ENCODE results near the gene PLEKHO2.

Gene PLEKHO2

GRCh38 chr15:64856429-64857145 lies 14.9 kb downstream of the PLEKHO2 start:
- Histone ChIP-seq H3K79me2 (ENCODE audit: insufficient read depth, low read length) (no peaks in the 10 kb centered on the region), H3K4me3 (ENCODE audit: insufficient read depth, low read length, poor library complexity, severe bottlenecking) (no peak overlapping the region), H3K27me3 (ENCODE audit: low read length) (no peaks in the 10 kb centered on the region), H3K9me3 (ENCODE audit: insufficient read depth, low read length) (no peaks in the 10 kb centered on the region), H4K20me1 (ENCODE audit: low read depth, low read length) (no peaks in the 10 kb centered on the region), H3K36me3 (ENCODE audit: low read length) (no peaks in the 10 kb centered on the region), H3F3A (ENCODE audit: insufficient read depth) (no peaks in the 10 kb centered on the region), H3K9ac (ENCODE audit: low read length) (no peak overlapping the region), H3K27ac (ENCODE audit: low read depth, low read length) (no peak overlapping the region), H2AFZ (ENCODE audit: low read depth, low read length, severe bottlenecking) (no peak overlapping the region), H3K4me2 (ENCODE audit: low read depth, low read length, poor library complexity, severe bottlenecking) (no peak overlapping the region), H3K9me2 (replicated peaks; ENCODE audit: insufficient read depth, low read length) (no peaks in the 10 kb centered on the region)
- TF ChIP-seq, protein P1, sequence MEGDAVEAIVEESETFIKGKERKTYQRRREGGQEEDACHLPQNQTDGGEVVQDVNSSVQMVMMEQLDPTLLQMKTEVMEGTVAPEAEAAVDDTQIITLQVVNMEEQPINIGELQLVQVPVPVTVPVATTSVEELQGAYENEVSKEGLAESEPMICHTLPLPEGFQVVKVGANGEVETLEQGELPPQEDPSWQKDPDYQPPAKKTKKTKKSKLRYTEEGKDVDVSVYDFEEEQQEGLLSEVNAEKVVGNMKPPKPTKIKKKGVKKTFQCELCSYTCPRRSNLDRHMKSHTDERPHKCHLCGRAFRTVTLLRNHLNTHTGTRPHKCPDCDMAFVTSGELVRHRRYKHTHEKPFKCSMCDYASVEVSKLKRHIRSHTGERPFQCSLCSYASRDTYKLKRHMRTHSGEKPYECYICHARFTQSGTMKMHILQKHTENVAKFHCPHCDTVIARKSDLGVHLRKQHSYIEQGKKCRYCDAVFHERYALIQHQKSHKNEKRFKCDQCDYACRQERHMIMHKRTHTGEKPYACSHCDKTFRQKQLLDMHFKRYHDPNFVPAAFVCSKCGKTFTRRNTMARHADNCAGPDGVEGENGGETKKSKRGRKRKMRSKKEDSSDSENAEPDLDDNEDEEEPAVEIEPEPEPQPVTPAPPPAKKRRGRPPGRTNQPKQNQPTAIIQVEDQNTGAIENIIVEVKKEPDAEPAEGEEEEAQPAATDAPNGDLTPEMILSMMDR (IDR thresholded peaks at IDR 0.05; ENCODE audit: insufficient read depth, low read length, poor library complexity, severe bottlenecking): no peak
- TF ChIP-seq EZH2phosphoT487 (conservative IDR thresholded peaks at IDR 0.05; ENCODE audit: low read length): no peak

DNA sequence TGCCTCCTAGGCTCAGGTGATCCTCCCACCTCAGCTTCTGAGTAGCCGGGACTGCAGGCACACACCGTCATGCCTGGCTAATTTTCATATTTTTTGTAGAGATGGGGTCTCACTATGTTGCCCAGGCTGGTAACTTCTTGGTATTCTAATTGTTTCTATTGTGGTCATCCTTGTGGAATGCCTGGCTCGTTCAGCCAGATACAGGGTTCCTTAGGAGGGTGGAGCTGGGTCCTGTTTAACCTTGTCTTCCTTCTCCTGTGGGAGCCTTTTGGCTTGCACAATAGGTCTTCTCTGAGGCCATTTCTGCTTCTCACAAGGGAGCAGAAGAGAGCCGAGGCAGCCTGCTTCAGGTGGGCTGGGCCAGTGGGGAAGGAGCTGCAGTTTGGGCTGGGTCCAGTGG lies 15.7 kb downstream of the PLEKHO2 start:
- Histone ChIP-seq H2AFZ (ENCODE audit: low read depth, low read length, severe bottlenecking) (no peak overlapping the region), H4K20me1 (ENCODE audit: low read depth, low read length) (no peaks in the 10 kb centered on the region), H3K4me3 (ENCODE audit: insufficient read depth, low read length, poor library complexity, severe bottlenecking) (no peak overlapping the region), H3K9ac (ENCODE audit: low read length) (no peak overlapping the region), H3K4me2 (ENCODE audit: low read depth, low read length, poor library complexity, severe bottlenecking) (no peak overlapping the region), H3F3A (ENCODE audit: insufficient read depth) (no peaks in the 10 kb centered on the region), H3K9me2 (replicated peaks; ENCODE audit: insufficient read depth, low read length) (no peaks in the 10 kb centered on the region), H3K27ac (ENCODE audit: low read depth, low read length) (no peak overlapping the region), H3K27me3 (ENCODE audit: low read length) (no peaks in the 10 kb centered on the region), H3K36me3 (ENCODE audit: low read length) (no peaks in the 10 kb centered on the region), H3K79me2 (ENCODE audit: insufficient read depth, low read length) (no peaks in the 10 kb centered on the region), H3K9me3 (ENCODE audit: insufficient read depth, low read length) (no peaks in the 10 kb centered on the region)
- TF ChIP-seq EZH2phosphoT487 (conservative IDR thresholded peaks at IDR 0.05; ENCODE audit: low read length): no peak
- TF ChIP-seq, protein P1 (IDR thresholded peaks at IDR 0.05; ENCODE audit: insufficient read depth, low read length, poor library complexity, severe bottlenecking): no peak

DNA sequence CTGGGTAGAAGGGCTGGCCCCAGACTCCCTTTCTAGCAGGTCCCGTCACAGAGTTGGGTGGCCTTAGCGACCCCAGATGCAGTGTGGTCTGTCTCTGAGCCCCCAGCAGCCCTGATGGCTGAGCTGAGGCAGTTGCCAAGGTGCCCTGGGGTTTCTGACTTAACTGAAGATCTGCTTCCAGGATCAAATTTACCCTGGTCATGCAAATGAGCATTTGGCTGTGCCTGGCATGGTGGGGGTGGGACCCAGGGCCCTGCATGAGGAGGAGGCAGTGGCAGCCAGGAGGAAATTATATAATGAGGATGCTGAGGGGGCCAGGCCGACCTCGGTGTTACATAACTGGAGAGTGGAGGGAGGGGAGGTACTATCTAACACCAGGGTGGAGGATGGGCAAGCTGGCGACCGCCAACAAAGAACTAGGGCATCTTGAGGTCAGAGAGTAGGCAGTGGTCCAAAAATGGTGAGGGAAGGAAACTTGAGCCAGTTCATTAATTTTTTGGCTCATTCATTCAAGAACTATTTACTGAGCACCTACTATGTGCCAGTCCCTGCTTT lies 16.4 kb downstream of the PLEKHO2 start:
- Histone ChIP-seq H3K4me2 (ENCODE audit: low read depth, low read length, poor library complexity, severe bottlenecking) (no peak overlapping the region), H3K4me3 (ENCODE audit: insufficient read depth, low read length, poor library complexity, severe bottlenecking) (no peak overlapping the region), H4K20me1 (ENCODE audit: low read depth, low read length) (no peaks in the 10 kb centered on the region), H3K27ac (ENCODE audit: low read depth, low read length) (no peak overlapping the region), H3K79me2 (ENCODE audit: insufficient read depth, low read length) (no peaks in the 10 kb centered on the region), H3K27me3 (ENCODE audit: low read length) (no peaks in the 10 kb centered on the region), H3K36me3 (ENCODE audit: low read length) (no peaks in the 10 kb centered on the region), H3K9me2 (replicated peaks; ENCODE audit: insufficient read depth, low read length) (no peaks in the 10 kb centered on the region), H3K9me3 (ENCODE audit: insufficient read depth, low read length) (no peaks in the 10 kb centered on the region), H3F3A (ENCODE audit: insufficient read depth) (no peaks in the 10 kb centered on the region), H3K9ac (ENCODE audit: low read length) (no peak overlapping the region), H2AFZ (ENCODE audit: low read depth, low read length, severe bottlenecking) (no peak overlapping the region)
- TF ChIP-seq, protein P1 (IDR thresholded peaks at IDR 0.05; ENCODE audit: insufficient read depth, low read length, poor library complexity, severe bottlenecking): no peak
- TF ChIP-seq EZH2phosphoT487 (conservative IDR thresholded peaks at IDR 0.05; ENCODE audit: low read length): no peak
